Progenitor cell of endocrine pancreas (in vitro differentiated cells): ENCODE results near the gene GPATCH2L. TPM values are rescaled to one million over a fixed set of nuclear protein-coding genes. Genes with fewer than 3 reads are reported as not detected.

ENCODE experiments used
- DNase-seq: peaks from one replicate; pipeline ENCODE4 v3.0.0; 2021; ENCODE audit warnings: low spot score; ENCODE audit not compliant: unreplicated experiment
- H3K27ac Mint-ChIP-seq: 2 replicates; pipeline ENCODE4 v1.8.0; 2021; ENCODE audit warnings: mild to moderate bottlenecking, moderate library complexity, mixed read lengths
- H3K27me3 Mint-ChIP-seq: 2 replicates; pipeline ENCODE4 v1.8.0; 2021; ENCODE audit warnings: mixed read lengths
- H3K36me3 Mint-ChIP-seq: 2 replicates; pipeline ENCODE4 v1.8.0; 2022; ENCODE audit warnings: mixed read lengths; ENCODE audit not compliant: insufficient read depth
- H3K4me1 Mint-ChIP-seq: 2 replicates; pipeline ENCODE4 v1.8.0; 2021; ENCODE audit warnings: low read depth, mixed read lengths
- H3K4me3 Mint-ChIP-seq: 2 replicates; pipeline ENCODE4 v1.8.0; 2021; ENCODE audit warnings: low read depth, mild to moderate bottlenecking, moderate library complexity, mixed read lengths
- H3K9me3 Mint-ChIP-seq: 2 replicates; pipeline ENCODE4 v1.8.0; 2021; ENCODE audit warnings: low read depth, mixed read lengths
- total RNA-seq: library from RNA; stranded (reverse); gene quantifications from 2 replicates; pipeline ENCODE4 v1.2.1, GENCODE V29; 2021
- TF ChIP-seq, protein P1 (sequence below): fragments of 200-600 bp; sonication (generic); IDR thresholded peaks from one replicate; pipeline ENCODE4 v1.5.0; 2021; ENCODE audit warnings: antibody characterized with exemption, mild to moderate bottlenecking; ENCODE audit not compliant: unreplicated experiment

Gene GPATCH2L
- total RNA-seq, 1 donor from 2014 or later, result 73.3 TPM

DNA sequence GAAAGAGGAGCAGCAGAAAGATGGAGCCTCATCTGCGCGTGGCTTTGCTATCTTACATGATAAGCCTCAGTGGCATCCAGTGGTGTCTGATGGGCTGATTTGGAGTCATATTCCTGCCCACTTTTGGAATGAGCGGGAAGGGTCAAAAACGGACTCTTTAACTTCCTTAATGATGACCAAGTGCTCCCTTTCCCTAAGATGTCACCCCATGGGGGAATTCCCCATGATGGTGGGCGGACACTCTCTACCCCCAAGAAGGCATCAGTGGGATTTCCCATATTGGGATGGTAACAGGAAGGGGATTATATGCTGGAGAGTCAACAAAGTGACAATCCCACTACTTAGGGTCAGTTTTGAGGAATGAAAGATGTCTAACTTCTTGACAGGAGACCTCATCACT, 110.9 kb downstream of the GPATCH2L start:
- no peak overlapping the region for H3K27ac Mint-ChIP-seq
- peaks cover 12% of the 10 kb centered on the region for H3K27me3 Mint-ChIP-seq
- peaks cover 11% of the 10 kb centered on the region for H3K4me1 Mint-ChIP-seq
- no peak overlapping the region for H3K4me3 Mint-ChIP-seq
- TF ChIP-seq, protein P1, sequence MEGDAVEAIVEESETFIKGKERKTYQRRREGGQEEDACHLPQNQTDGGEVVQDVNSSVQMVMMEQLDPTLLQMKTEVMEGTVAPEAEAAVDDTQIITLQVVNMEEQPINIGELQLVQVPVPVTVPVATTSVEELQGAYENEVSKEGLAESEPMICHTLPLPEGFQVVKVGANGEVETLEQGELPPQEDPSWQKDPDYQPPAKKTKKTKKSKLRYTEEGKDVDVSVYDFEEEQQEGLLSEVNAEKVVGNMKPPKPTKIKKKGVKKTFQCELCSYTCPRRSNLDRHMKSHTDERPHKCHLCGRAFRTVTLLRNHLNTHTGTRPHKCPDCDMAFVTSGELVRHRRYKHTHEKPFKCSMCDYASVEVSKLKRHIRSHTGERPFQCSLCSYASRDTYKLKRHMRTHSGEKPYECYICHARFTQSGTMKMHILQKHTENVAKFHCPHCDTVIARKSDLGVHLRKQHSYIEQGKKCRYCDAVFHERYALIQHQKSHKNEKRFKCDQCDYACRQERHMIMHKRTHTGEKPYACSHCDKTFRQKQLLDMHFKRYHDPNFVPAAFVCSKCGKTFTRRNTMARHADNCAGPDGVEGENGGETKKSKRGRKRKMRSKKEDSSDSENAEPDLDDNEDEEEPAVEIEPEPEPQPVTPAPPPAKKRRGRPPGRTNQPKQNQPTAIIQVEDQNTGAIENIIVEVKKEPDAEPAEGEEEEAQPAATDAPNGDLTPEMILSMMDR, result no peak
- DNase-seq, result no peak
- H3K9me3 Mint-ChIP-seq, result no peaks in the 10 kb centered on the region
- H3K36me3 Mint-ChIP-seq, result no peaks in the 10 kb centered on the region

Other genes starting within 250 kb of the GPATCH2L start
- gene TGFB3, start 169.9 kb upstream of the GPATCH2L start, total RNA-seq, result 10.3 and 11.7 TPM in 2 replicates
- gene IFT43, start 166.2 kb upstream of the GPATCH2L start, total RNA-seq, result 45.1 and 52.1 TPM in 2 replicates
- gene ESRRB, start 224.2 kb downstream of the GPATCH2L start, total RNA-seq, result 0.12 and 0.29 TPM in 2 replicates